Omental fat pad (tissue), 4 donors: ENCODE results near the gene CEP131. TPM values are rescaled to one million over a fixed set of nuclear protein-coding genes. Genes with fewer than 3 reads are reported as not detected.

Experiments used
- ATAC-seq: fragments of 150-250 bp; one replicate; pipeline ENCODE4 v1.9.1; 2016; ENCODE audit warnings: mild to moderate bottlenecking, moderate library complexity; ENCODE audit not compliant: low FRiP score
- DNase-seq: peaks from one replicate; pipeline ENCODE4 v3.0.0-alpha.2; 2019; ENCODE audit warnings: low spot score
- total RNA-seq, 4 donors: library from RNA; depleted of rRNA; stranded (reverse); fragments of >200 nt; gene quantifications; one replicate each; pipeline ENCODE4 v1.1.0, GENCODE V29; 2016
- TF ChIP-seq, protein P1 (sequence below), 3 donors: fragments of 450-650 bp; IDR thresholded peaks; one replicate each; pipeline ENCODE4 v1.5.1; 2016 to 2017; ENCODE audit warnings: antibody characterized with exemption in 3 of 3, mild to moderate bottlenecking in 3 of 3, moderate library complexity in 2 of 3

The CEP131 gene
- total RNA-seq, 4 donors from 2014 or later = 3.0 to 11.5 (median 5.6) TPM

DNA sequence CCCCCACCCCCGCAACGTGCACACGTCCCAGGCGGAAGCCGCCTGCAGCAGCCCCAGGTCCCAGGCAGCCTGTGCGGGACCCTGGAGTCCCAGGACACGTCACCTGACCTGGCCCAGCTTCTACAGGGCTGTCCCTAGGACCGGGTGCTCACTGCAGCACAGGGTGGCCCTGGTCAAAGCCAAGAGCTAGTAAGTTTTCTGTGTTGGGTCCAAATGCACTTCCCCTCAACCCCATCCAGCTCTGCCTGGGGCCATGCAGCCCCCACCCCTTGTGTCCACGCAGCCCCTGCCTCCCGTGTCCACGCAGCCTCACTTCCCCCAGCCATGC lies 79.6 kb downstream of the CEP131 start:
- ATAC-seq (no peak), DNase-seq (no peak)

DNA sequence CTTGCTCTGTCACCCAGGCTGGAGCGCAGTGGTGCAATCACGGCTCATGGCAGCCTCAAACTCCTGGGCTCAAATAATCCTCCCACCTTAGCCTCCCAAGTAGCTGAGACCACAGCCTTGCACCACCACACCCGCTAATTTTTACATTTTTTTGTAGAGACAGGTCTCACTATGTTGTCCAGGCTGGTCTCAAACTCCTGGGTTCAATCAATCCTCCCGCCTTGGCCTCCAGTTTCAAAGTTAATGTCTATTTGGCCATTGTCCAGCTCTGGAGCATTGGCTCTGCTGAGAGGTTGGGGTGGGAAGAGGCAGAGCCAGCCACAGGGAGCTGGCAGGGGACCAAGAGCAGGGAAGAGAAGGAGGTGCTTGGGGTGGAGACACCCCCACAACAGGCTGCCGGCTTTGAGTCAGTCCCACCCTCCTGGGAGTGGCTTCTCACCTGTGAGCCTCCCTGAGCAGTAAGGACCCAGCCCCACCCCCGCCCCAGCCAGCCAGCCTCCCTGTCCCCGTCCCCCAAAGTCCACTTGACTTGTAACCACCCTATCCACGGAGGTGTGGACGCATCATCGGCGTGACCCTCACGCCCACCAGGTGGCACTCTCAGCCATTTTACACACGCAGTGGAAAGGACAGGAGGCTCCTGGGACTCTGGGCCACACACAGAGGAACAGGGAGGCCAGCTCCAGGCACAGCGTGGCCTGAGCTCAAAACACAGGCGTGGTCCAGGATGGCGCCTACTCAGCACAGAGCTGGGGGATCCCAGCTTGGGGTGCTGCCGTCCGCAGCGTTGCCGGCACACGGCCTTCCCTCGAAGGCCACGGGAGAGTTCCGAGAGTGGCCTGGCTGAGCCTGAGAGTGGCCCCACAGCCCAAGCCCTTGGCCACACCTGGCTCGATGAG lies 80.2 kb downstream of the CEP131 start:
- DNase-seq (peak; percentile 60), ATAC-seq (peak; percentile 46)
- TF ChIP-seq, protein P1, sequence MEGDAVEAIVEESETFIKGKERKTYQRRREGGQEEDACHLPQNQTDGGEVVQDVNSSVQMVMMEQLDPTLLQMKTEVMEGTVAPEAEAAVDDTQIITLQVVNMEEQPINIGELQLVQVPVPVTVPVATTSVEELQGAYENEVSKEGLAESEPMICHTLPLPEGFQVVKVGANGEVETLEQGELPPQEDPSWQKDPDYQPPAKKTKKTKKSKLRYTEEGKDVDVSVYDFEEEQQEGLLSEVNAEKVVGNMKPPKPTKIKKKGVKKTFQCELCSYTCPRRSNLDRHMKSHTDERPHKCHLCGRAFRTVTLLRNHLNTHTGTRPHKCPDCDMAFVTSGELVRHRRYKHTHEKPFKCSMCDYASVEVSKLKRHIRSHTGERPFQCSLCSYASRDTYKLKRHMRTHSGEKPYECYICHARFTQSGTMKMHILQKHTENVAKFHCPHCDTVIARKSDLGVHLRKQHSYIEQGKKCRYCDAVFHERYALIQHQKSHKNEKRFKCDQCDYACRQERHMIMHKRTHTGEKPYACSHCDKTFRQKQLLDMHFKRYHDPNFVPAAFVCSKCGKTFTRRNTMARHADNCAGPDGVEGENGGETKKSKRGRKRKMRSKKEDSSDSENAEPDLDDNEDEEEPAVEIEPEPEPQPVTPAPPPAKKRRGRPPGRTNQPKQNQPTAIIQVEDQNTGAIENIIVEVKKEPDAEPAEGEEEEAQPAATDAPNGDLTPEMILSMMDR (IDR thresholded peaks at IDR 0.05) = no peak

More for the DNA sequence above, 79.6 kb downstream of the CEP131 start:
- TF ChIP-seq, protein P1 (IDR thresholded peaks at IDR 0.05) = no peak

DNA sequence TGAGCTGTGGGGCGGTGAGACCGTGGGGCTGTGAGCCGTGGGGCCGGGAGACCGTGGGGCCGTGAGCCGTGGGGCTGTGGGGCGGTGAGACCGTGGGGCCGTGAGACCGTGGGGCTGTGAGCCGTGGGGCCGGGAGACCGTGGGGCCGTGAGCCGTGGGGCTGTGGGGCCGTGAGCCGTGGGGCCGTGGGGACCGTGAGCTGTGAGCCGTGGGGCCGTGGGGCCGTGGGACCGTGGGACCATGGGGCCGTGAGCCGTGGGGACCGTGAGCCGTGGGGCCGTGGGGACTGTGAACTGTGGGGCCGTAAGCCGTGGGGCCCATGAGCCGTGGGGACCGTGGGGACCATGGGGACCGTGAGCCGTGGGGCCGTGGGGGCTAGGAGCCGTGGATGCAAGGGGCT lies 82.1 kb downstream of the CEP131 start:
- ATAC-seq (no peak), DNase-seq (no peak)
- TF ChIP-seq, protein P1 (IDR thresholded peaks at IDR 0.05) = no peak

DNA sequence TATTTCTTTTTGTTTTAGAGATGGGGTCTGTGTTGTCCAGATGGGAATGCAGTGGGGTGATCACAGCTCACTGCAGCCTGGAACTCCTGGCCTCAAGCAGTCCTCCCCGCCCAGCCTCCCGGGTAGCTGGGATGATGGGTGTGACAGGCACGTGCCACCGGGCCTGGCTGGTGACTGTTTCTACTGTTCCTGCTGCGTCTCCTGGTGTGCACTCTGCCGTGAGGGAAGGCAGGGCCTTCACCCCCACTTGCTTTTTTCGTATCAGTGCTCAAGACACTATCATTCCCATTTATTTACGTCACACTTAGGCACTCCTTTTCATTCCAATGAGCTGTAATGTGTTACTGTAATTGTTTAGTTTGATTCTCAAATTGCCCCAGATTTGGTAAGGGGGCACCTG lies 82.7 kb downstream of the CEP131 start:
- TF ChIP-seq, protein P1 (IDR thresholded peaks at IDR 0.05) = no peak
- DNase-seq = no peak
- no peak for ATAC-seq

Other genes with a start within 250 kb of the CEP131 start
- 10 to 100 TPM; 13.5 to 23.2 (median 16.8) TPM for gene CHMP6, start 231.1 kb downstream of the CEP131 start, total RNA-seq
- gene BAIAP2, start 187.8 kb downstream of the CEP131 start, total RNA-seq = 10 to 100 TPM; 15.9 to 50.2 (median 36.4) TPM
- gene PVALEF, start 57.5 kb downstream of the CEP131 start, total RNA-seq = not detected
- gene AATK, start 56.7 kb downstream of the CEP131 start, total RNA-seq = 1 to 10 TPM; 1.3 to 6.0 (median 3.1) TPM
- gene TEPSIN, start 16.1 kb upstream of the CEP131 start, total RNA-seq = 10 to 100 TPM; 15.1 to 56.1 (median 33.2) TPM
- 10 to 100 TPM; 28.7 to 56.7 (median 37.5) TPM for gene NDUFAF8, start 16.4 kb upstream of the CEP131 start, total RNA-seq
- 100 to 1,000 TPM in 1 of 4 donors, 10 to 100 TPM in 3; 61.2 to 126 (median 75.6) TPM for gene SLC38A10, start 72.3 kb upstream of the CEP131 start, total RNA-seq
- 10 to 100 TPM in 1 of 4 donors, 1 to 10 TPM in 3; 4.8 to 20.8 (median 7.1) TPM for gene BAHCC1, start 172.5 kb upstream of the CEP131 start, total RNA-seq